ENCODE results near the gene PRKG1.

Gene PRKG1

DNA sequence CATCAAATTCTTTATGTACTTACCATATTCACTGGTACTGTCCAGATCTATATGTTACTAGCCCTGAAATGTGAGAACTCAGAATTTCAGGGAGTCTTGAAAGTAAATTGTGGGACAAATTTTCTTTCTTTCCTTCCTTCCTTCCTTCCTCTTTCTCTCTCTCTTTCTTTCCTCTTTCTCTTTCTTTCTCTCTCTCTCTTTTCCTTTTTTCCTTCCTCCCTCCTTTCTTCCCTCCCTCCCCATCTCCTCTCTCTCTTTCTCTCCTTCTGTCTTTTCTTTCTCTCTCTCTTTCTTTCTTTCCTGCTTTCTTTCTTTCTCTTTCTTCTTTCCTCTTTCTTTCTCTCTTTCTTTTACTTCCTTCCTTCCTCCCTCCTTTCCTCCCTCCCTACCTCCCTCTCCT lies 882.5 kb downstream of the PRKG1 start:
- DNase-seq (ENCODE audit: low read depth in 2 of 3, low spot score in 1 of 3) = no peak

GRCh38 chr10:51960494-51960895 lies 886.2 kb downstream of the PRKG1 start:
- DNase-seq (ENCODE audit: low read depth in 2 of 3, low spot score in 1 of 3) = peak in 1 of 3 donors; percentile 1

- DNase-seq (ENCODE audit: low read depth in 2 of 3, low spot score in 1 of 3) = no peak
Observed at GRCh38 chr10:51961401-51961800, 887.1 kb downstream of the PRKG1 start.

DNA sequence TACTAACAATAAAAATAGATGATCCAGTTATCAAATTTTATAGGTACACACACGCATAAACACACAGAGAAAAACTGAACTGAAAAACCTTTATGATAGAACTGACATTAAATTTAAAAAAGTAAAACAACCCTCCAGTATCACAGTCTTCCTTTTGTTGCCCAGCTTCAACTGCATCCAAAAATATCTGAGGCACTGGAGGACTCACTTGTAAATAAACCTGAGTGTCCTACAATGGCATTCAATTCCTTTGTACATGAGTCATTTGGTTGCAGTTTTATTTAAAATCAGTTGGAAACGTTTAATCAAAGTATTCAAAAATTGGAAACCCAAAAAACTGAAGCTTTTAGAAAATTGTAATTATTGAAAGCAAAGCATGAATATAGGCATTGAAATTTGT lies 890.3 kb downstream of the PRKG1 start:
- DNase-seq (ENCODE audit: low read depth in 2 of 3, low spot score in 1 of 3) = no peak

DNA sequence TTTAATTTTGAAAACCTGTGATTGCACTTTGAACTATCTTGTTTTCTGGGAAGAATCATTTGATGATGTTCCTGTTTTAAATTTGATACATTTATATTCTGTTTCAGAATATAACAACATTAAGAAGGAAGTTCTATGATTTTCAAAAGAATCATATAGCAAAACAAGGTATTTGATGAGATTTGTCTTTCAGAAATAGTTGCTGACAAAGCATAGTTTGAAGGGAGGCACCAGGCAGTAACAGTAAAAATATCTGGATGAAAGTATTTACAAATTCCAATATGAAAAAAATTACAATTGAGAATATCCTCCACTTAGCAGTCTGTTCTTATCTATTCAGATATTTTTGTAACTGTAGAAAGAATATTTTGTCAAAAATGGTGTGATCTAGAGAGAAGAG lies 891.2 kb downstream of the PRKG1 start:
- no peak for DNase-seq (ENCODE audit: low read depth in 2 of 3, low spot score in 1 of 3)

GRCh38 chr10:51972733-51973346 lies 898.6 kb downstream of the PRKG1 start:
- DNase-seq (ENCODE audit: low read depth in 2 of 3, low spot score in 1 of 3) = no peak

DNA sequence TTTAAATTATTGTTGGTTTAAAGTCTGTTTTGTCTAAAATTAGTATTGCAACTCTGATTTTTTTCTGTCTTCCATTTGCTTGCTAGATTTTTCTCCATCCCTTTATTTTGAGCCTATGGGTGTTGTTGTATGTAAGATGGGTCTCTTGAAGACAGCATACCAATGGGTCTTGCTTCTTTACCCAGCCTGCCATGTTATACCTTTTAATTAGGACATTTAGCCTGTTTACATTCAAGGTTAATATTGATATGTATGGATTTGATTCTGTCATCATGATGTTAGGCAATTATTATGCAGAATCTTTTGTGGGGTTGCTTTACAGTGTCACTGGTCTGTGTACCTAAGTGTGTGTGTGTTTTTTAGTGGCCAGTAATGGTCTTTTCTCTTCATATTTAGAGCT lies 906.5 kb downstream of the PRKG1 start:
- no peak for DNase-seq (ENCODE audit: low read depth in 2 of 3, low spot score in 1 of 3)

- DNase-seq (ENCODE audit: low read depth in 2 of 3, low spot score in 1 of 3) = no peak
Observed at GRCh38 chr10:51981731-51982130, 907.4 kb downstream of the PRKG1 start.

DNA sequence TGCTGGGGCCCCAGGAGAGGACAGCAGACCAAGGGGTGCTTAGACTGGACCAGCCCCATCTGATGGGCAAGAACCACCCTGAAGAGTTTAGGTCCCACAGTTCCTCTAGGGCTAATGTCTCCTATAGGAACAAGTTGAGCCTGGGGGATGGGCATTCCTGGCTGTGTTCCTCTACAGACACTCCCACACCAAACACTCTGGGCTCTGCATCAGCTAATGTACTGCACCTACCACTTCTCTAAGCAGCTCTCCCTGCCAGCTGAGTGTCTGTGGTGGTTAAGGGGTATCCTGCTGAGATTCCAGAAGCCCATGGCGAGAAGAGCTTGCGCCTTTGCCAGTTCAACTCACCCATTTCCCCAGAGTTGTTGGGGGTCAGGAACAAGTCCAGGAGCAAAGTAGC lies 909.2 kb downstream of the PRKG1 start:
- no peak for DNase-seq (ENCODE audit: low read depth in 2 of 3, low spot score in 1 of 3)

- no peak for DNase-seq (ENCODE audit: low read depth in 2 of 3, low spot score in 1 of 3)
Observed at GRCh38 chr10:51985336-51985735, 911.0 kb downstream of the PRKG1 start.

- DNase-seq (ENCODE audit: low read depth in 2 of 3, low spot score in 1 of 3) = no peak
Observed at GRCh38 chr10:51986516-51986915, 912.2 kb downstream of the PRKG1 start.

DNA sequence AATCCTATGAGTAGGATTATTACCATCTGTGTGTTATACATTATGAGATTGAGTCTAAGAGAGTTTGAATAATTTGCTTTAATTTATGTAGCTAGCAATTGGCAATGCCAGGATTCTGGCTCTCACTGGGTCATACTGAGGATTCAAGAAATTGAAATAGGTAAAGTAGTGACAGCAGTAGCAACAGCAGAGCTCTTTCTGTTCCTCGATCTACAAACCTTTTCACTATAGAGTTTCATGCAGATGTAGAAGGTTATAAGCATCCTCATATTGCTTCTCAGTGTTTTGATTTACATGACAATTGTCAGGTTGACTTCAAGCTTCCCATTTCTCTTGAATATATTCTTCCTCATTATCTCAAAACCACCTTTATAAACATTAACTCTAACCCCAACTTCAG lies 919.2 kb downstream of the PRKG1 start:
- DNase-seq (ENCODE audit: low read depth in 2 of 3, low spot score in 1 of 3) = no peak

- no peak for DNase-seq (ENCODE audit: low read depth in 2 of 3, low spot score in 1 of 3)
Observed at GRCh38 chr10:51999096-51999495, 924.8 kb downstream of the PRKG1 start.

GRCh38 chr10:52004342-52004949 lies 930.2 kb downstream of the PRKG1 start:
- no peak for DNase-seq (ENCODE audit: low read depth in 2 of 3, low spot score in 1 of 3)

DNA sequence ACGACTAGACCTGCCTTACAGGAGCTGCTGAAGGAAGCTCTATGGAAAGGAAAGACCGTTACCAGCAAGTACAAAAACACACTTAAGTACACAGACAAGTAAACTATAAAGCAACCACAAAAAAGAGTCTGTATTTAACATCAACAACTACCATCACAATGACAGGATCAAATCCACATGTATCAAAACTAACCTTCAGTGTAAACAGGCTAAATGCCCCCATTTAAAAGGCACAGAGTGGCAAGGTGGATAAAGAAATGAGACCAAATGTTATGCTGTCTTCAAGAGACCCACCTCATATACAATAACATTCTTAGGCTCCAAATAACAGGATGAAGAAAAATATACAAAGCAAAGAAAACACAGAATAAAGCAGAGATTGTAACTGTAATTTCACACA lies 932.8 kb downstream of the PRKG1 start:
- DNase-seq (ENCODE audit: low read depth in 2 of 3, low spot score in 1 of 3) = no peak

GRCh38 chr10:52011118-52011517 lies 936.8 kb downstream of the PRKG1 start:
- DNase-seq (ENCODE audit: low read depth in 2 of 3, low spot score in 1 of 3) = no peak

DNA sequence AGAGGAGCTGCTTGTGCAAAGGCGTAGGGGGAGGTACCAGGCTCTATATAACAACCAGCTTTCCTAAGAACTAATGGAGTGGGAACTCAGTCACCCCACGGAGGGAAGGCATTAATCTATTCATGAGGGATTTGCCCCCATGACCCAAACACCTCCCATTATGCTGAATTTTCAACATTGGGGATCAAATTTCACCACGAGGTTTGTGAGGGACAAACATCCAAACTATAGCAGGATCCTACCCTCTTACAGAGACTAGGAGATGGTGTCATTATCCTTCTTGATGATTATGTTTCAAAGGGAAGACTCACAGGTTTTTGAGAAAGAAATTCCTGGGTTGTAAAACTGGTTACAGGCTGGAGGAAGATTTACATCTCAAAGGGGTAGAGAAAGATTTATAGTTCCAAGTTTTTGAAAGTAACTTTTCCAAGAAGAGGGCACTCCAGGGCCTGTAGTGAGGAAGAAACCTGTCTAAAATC lies 944.8 kb downstream of the PRKG1 start:
- no peak for DNase-seq (ENCODE audit: low read depth in 2 of 3, low spot score in 1 of 3)

DNA sequence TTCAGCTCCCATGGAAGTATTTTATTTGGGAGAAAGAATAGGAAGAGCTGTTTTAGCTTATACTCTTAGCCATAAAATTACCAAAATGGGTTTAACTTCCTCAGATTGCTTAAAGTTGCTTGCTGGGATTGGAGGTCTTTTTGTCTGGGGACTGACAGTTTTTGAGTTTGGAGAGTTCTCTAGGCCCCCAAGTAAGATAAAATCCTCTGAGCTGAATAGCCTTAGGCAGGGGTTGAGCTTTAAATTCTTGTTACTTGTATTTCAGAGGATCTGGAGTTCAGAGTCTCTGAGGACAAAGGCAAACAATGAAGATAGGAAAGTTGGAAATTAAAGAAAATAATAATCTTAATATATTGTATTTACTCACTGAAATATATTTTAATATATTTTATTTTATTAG lies 945.4 kb downstream of the PRKG1 start:
- no peak for DNase-seq (ENCODE audit: low read depth in 2 of 3, low spot score in 1 of 3)

GRCh38 chr10:52020173-52020572 lies 945.9 kb downstream of the PRKG1 start:
- no peak for DNase-seq (ENCODE audit: low read depth in 2 of 3, low spot score in 1 of 3)

DNA sequence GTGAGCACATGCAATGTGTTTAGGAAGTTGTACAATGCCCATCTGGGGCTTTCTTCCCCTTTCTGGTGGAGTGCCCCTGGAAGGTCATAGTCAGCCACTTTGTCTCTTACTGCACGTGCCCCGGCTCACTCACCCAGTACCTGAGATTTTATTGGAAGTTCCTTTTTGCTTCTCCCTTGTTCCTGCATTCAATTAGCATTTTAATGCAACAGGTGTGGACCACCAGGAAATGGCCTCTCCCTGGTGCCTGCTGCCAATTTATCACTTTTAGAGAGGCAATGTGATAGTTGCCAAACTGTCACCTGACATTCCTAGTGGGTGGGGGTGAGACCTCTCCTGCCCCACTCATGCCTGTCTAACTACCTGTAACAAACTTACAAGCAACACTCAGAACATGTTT lies 946.4 kb downstream of the PRKG1 start:
- no peak for DNase-seq (ENCODE audit: low read depth in 2 of 3, low spot score in 1 of 3)

GRCh38 chr10:52027055-52027705 lies 952.9 kb downstream of the PRKG1 start:
- no peak for DNase-seq (ENCODE audit: low read depth in 2 of 3, low spot score in 1 of 3)

DNA sequence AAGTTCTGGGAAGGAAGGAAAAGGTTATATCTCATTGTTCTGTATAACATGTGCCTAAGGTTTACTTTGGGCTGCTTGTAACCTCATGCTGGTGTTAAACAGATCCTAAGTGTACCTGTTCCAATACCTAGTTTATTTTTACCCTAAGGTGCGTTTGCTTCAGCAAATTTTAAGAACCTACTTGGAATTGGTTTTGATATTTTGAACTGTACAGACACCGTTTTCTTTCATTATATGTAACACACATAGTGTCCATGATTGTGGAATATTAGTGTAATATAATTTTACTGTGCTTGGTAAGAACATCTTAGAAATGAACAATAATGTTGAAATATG lies 954.2 kb downstream of the PRKG1 start:
- no peak for DNase-seq (ENCODE audit: low read depth in 2 of 3, low spot score in 1 of 3)

- DNase-seq (ENCODE audit: low read depth in 2 of 3, low spot score in 1 of 3) = no peak
Observed at GRCh38 chr10:52029628-52030027, 955.3 kb downstream of the PRKG1 start.

Data from stimulated activated CD4-positive, alpha-beta T cell treated with anti-CD3 and anti-CD28 coated beads, Interleukin-12 subunit alpha, Interleukin-12 subunit beta, amount 100 ng/mL, for 48 hours (primary cell).